ENCODE results near the gene FYB1.

Gene FYB1

GRCh38 chr5:39158127-39158593 lies 61.2 kb downstream of the FYB1 start:
- no peak for DNase-seq

- no peak for DNase-seq
Observed at GRCh38 chr5:39157701-39158100, 61.7 kb downstream of the FYB1 start.

GRCh38 chr5:39156082-39156481 lies 63.3 kb downstream of the FYB1 start:
- no peak for DNase-seq

GRCh38 chr5:39151745-39152144 lies 67.6 kb downstream of the FYB1 start:
- no peak for DNase-seq

- no peak for DNase-seq
Observed at GRCh38 chr5:39149966-39150365, 69.4 kb downstream of the FYB1 start.

GRCh38 chr5:39148983-39149534 lies 70.3 kb downstream of the FYB1 start:
- peak; percentile 41 for DNase-seq

- no peak for DNase-seq
Observed at GRCh38 chr5:39146831-39147540, 72.4 kb downstream of the FYB1 start.

- no peak for DNase-seq
Observed at GRCh38 chr5:39143151-39143860, 76.1 kb downstream of the FYB1 start.

GRCh38 chr5:39140558-39141168 lies 78.7 kb downstream of the FYB1 start:
- DNase-seq = no peak

- peak; percentile 79 for DNase-seq
Observed at GRCh38 chr5:39138892-39139291, 80.5 kb downstream of the FYB1 start.

GRCh38 chr5:39137819-39138451 lies 81.4 kb downstream of the FYB1 start:
- no peak for DNase-seq

GRCh38 chr5:39137391-39137790 lies 82.0 kb downstream of the FYB1 start:
- DNase-seq = no peak

GRCh38 chr5:39132792-39133191 lies 86.6 kb downstream of the FYB1 start:
- DNase-seq = no peak

- no peak for DNase-seq
Observed at GRCh38 chr5:39132128-39132447, 87.3 kb downstream of the FYB1 start.

GRCh38 chr5:39131210-39132127 lies 87.9 kb downstream of the FYB1 start:
- DNase-seq = no peak

- no peak for DNase-seq
Observed at GRCh38 chr5:39130716-39131115, 88.6 kb downstream of the FYB1 start.

GRCh38 chr5:39121922-39122321 lies 97.4 kb downstream of the FYB1 start:
- DNase-seq = no peak

GRCh38 chr5:39121315-39121714 lies 98.0 kb downstream of the FYB1 start:
- DNase-seq = no peak

GRCh38 chr5:39120052-39120420 lies 99.3 kb downstream of the FYB1 start:
- no peak for DNase-seq

- DNase-seq = no peak
Observed at GRCh38 chr5:39119404-39120051, 99.8 kb downstream of the FYB1 start.

GRCh38 chr5:39118638-39119037 lies 100.7 kb downstream of the FYB1 start:
- no peak for DNase-seq

GRCh38 chr5:39117401-39117800 lies 102.0 kb downstream of the FYB1 start:
- peak; percentile 55 for DNase-seq
